GM21576 (cell line): Measurements from ENCODE around the gene TBL2.
A peak's percentile ranks its signal among the peaks of the same experiment; 100 is the strongest.
"Not testable (repeated sequence)": the region's sequence is repeated elsewhere in the genome, so short reads cannot be mapped to it uniquely, and the experiment has no call there.

Source experiments
- ATAC-seq: cut with Tn5 transposase; IDR thresholded peaks from one replicate; pipeline ENCODE4 v1.9.1; 2021; ENCODE audit warnings: mild to moderate bottlenecking, moderate library complexity; ENCODE audit not compliant: unreplicated experiment

The TBL2 gene, protein sequence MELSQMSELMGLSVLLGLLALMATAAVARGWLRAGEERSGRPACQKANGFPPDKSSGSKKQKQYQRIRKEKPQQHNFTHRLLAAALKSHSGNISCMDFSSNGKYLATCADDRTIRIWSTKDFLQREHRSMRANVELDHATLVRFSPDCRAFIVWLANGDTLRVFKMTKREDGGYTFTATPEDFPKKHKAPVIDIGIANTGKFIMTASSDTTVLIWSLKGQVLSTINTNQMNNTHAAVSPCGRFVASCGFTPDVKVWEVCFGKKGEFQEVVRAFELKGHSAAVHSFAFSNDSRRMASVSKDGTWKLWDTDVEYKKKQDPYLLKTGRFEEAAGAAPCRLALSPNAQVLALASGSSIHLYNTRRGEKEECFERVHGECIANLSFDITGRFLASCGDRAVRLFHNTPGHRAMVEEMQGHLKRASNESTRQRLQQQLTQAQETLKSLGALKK

DNA sequence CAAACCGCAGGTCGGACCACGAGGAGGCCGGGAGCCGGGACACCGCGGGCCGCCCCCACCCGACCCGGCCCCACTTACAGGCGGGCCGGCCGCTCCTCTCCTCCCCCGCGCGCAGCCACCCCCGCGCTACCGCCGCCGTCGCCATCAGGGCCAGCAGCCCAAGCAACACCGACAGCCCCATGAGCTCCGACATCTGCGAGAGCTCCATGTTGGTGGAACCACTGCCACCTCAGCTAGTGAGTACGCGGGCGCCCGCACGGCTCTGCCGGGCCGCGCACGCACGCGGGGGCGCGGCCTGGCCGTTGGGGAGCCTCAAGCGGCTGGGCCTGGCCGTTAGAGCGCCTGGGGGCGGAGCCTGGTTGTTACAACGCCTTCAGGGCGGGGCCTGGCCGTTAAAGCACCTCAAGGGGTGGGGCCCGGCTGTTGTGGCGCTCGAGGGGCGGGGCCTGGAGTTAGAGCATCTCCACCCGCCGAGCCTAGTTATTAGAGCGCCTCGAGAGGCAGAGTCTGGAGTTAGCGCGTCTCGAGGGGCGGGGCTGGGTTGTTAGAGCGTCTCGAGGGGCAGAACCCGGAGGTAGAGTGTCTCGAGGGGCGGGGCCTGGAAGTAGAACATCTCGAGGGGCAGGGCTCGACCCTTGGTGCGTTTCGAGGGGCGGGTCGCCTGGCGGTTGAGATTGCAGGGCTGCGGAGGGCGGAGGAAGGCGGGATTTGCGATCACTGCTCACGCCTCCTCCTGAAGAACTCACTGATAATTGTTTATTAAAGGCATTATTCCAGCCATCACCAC, at the start of gene TBL2:
TSS of gene TBL2 (minus strand) at position 238 of the 787 bp plus-strand sequence. CDS start at position 208, 30 bp downstream.
- peak; percentile 84 for ATAC-seq

DNA sequence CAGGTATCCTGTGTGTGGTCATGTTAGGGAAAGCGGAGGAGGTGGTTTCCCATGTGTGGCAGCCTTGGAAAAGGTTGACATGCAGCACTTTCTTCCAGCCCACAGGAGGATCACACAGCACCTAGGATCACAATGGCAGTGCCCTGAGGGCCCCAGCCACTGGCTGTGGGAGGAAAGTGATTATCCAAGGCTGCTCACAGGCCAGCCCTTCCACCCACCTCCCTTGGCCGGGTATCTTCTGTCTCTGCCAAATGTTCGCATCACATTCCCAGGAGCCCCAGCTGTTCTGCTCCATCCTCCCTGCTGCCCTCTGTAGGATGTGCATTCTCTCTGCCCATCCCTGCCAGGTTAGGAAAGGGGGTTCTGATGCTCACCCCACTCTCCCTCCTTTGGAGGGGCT, 48.4 kb upstream of the TBL2 start:
- no peak for ATAC-seq

DNA sequence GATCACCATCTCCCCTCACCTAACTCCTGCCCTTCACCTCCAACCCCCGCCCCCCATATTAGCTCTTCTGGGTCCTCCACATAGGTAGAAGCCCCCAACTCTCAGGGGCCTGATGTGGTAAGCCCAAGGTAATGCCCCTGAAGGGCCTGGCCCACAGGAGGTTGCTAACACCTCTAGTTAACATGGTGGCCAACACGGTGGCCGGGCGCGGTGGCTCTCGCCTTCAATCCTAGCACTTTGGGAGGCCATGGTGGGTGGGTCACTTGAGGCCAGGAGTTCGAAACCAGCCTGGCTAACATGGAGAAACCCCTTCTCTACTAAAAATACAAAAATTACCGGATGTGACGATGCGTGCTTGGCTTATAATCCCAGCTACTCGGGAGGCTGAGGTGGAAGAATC, 46.9 kb upstream of the TBL2 start:
- ATAC-seq = no peak

DNA sequence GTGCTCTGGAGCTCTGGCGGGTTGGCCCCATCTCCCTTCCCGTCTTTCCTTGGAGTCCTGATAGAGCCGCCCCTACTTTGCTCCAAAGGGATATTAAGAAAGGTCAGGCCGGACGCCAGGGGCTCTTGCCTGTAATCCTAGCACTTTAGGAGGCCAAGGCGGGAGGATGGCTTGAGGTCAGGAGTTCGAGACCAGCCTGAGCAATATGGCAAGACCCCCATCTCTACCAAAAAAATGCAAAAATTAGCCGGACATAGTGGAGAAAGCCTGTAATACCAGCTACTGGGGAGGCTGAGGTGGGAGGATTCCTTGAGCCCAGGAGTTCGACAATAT, 46.3 kb upstream of the TBL2 start:
- ATAC-seq = no peak

DNA sequence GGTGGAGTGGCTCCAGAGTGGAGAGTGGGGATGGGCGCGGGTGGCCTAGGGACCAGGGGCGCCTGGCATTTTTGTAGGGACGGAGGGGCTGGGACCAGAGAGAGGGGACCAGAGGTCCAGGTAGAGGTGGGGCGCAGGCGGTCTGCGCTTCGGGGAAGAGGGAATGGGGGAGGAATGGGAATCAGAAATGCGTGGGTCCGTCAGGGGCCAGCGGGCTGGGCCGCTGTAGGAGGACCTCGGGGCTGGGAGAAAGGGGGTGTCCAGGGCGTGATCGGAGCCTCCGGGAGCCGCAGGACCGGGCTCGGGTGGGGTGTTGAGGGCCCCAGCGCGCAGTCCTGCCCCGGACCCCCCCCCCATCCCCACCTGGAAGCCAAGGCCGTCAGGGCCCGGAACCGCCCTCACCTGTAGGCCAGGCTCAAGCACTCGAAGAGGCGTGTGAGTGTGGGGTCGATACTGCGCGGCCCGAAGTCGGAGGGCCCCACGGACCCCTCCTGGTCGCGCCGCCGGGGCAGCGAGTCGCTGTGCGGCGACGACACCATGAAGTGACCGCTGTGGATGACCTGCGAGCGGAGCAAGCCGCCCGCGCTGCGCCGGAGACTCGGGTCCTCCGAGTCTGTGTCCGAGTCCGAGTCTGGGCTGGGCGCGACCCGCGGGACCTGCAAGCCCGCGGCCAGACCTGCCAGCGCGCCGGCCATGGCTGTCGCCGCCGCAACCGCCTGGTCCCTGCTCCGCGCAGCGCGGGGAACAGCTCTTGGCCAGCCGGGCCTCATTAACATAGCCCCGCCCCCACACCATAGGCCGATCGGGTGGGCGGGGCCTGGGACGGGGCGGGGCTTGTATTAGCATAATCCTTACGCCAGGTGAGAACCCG, 45.7 kb upstream of the TBL2 start, which contains the start of gene MLXIPL:
TSS of gene MLXIPL (minus strand) at position 725 of the 871 bp plus-strand sequence. CDS start at position 695, 30 bp downstream.
- ATAC-seq = no peak

DNA sequence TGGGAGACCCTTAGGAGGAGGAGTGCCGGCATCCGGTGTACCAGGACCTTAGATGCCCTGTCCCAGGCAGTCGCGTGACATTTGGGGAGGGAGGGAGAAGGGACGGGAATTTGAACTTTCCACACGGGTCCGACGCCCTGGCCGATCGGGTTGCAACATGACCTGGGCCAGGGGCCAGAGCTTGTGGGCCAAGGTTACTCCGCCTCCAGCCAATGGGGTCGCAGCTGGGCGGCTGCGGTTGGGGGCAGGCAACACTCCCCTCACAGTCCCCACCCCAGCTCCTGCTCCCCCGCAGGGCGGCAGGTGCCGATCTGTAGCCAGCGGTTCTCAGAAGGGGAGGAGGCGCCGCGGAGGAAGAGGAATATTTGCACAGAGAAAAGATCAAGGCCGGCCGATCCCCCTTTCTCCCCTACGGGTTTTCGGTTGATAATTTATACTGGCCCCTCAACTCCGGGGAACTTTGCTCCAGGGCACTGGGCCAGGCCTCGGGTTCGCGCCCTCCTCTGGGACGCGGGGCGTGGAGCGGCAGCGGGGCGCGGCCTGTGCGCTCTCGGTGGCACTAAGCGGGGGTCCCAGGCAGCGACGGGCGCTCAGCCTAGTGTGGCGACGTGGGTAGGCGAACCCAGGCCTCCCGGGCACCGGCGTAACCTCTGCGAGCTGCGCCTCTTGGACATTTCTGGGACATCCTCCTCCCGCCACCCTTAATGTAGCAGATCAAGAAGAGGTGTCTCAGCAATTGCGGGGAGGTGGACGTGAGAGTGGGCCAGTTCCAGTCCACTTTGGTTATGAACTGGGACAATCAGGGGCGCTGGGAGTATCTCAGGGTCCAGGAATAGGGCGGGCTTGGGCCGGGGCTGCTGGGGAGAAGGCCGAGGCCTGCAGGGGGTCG, 44.8 kb upstream of the TBL2 start:
- no peak for ATAC-seq

DNA sequence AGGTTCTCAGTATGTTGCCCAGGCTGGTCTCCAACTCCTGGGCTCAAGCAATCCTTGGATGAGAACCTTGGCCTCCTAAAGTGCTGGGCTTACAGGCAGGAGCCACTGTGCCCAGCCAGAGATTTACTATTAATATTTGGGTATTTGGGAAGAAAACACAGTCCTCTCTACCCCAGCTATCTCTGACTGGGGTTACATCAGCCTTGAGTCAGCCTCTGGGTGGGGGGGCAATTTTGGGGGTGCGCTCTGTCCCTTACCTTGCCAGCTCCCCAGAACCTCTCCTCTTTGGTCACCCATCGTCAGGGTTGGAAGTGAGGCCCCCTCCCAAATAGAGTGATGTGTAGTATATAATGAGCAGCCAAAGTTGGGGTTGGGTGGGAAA, 44.1 kb upstream of the TBL2 start:
- no peak for ATAC-seq

DNA sequence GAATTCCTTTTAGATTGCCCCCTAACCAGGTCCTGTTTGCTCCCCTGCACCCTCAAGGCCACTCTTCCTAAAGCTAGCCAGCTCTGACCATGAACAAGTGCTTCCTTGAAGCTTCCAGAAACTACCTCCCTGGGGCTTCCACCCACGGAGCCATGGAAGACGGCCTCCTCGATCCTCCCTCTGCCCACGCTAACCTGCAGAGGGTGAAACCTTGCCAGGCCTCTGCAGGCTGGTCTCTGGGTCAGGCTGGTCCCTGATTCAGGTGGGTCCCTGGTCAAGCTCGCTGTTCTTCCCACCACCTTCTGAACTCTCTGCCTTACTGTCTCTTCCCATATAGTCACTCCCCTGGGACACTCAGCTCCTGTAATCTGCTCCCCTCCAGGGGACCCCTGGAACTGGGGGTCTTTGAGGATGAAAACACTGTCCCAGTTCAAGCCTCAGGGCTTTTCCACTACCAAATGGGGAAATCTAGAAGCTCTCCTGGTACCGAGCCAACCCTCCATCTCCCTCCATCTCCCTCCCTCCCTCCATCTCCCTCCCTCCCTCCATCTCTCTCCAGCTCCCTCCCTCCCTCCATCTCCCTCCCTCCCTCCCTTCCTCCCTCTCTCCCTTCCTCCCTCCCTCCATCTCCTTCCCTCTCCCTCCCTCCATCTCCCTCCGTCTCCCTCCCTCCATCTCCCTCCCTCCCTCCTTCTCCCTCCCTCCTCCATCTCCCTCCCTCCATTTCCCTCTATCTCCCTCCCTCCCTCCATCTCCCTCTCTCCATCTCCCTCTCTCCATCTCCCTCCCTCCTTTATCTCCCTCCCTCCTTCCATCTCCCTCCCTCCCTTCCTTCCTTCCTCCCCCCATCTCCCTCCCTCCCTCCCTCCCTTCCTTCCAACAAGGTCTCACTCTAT, 43.0 kb upstream of the TBL2 start:
- no peak for ATAC-seq

DNA sequence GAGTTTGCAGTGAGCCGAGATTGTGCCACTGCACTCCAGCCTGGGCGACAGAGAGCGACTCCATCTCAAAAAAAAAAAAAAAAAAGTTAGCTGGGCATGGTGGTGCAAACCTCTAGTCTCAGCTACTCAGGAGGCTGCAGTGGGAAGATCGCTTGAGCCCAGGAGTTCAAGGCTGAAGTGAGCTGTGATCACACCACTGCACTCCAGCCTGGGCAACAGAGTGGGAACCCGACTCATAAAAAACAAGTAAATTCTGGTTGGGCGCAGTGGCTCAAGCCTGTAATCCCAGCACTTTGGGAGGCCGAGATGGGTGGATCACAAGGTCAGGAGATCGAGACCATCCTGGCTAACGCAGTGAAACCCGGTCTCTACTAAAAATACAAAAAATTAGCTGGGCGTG, 41.0 kb upstream of the TBL2 start:
- ATAC-seq = not testable (repeated sequence)

DNA sequence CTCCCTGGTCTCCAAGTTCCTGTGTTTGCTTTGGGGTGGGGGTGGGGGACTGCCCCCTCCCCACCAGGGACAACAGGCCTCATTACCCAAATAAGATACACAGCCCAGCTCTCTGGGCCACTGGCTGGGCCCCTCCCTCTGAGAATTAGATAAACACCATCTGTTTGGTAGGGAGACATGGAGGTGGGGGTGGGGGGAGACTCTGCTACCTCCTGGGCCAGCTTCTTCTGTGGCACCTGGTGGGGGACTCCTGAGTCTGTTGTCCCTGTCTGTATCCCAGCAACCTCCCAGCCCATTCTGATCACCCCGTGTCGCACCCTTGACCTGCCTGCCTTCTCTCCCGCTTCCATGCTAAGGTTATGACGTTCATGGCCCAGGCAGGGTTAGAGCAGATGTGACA, 40.2 kb upstream of the TBL2 start:
- no peak for ATAC-seq

DNA sequence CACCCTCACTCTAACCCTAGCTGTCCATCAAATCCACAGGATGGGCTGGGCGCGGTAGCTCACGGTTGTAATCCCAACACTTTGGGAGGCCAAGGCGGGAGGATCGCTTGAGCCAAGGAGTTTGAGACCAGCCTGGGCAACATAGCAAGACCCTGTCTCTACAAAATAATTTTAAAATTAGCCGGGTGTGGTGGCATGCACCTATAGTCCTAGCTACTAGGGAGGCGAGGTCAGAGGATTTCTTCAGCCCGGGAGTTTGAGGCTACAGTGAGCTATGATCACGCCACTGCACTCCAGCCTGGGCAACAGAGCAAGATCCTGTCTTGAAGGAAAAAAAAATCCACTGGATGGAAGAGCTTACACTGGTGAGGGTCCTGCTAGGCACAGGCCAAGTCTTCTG, 39.1 kb upstream of the TBL2 start:
- ATAC-seq = not testable (repeated sequence)

DNA sequence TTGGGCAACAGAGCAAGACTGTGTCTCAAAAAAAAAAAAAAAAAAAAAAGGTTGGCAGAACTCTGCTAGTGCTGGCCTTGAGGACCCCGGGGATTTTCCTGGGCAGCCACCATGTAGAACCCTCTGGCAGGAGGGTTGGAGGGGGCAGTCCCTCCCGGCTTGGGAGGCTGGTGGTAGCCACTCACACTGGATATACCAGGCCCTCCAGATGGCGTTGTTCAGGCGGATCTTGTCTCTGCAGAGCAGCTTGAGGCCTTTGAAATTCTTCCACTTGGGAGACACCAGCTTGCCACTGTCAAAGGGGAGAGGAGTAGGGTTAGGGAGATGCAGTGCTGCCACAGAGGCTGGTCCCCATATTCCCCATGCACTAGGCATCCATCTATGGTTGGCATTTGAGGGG, 37.5 kb upstream of the TBL2 start:
- ATAC-seq = no peak

DNA sequence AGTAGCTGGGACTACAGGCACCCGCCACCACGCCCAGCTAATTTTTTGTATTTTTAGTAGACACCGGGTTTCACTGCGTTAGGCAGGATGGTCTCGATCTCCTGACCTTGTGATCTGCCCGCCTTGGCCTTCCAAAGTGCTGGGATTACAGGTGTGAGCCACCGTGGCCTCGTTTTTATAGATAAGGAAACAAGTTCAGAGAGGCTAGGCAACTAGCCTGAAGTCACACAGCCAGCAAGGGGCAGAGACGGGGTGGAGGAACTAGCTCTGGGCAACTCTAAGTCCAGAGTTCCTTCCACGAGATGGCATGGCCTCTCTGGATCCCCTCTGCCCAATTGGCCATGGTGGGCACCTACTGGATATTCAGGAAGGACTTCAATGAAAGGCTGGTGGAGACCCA, 36.6 kb upstream of the TBL2 start:
- not testable (repeated sequence) for ATAC-seq

DNA sequence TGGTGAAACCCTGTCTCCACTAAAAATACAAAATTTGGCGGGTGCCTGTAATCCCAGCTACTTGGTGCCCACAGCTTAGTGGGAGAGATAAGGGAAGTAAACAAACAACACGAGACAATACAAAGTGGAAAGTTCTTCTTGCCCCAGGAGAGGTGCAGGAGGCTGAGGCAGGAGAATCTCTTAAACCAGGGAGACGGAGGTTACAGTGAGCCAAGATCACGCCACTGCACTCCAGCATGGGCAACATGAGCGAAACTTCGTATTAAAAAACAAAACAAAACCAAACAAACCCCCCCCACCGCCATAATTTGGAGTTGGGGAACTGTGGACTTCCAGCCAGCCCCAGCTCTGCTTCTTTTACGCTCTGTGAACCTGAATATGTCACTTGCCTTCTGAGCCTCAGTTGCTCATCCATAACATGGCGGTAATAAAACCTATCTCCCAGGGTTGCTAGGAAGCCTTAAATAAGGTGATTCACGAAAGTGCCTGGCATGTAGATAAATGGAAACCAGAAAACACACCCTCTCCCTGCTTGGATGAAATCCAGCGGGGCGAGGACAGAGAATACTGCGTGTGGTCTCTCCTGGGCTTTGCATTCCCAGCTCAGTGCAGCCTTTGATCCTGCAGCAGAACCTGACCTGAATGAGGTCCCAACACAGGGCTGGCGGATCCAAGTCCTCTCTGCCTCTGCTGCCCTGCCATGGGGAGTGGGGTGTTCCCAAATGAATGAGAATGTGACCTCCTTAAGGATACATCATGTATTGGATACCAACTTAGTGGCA, 35.8 kb upstream of the TBL2 start:
- no peak for ATAC-seq

DNA sequence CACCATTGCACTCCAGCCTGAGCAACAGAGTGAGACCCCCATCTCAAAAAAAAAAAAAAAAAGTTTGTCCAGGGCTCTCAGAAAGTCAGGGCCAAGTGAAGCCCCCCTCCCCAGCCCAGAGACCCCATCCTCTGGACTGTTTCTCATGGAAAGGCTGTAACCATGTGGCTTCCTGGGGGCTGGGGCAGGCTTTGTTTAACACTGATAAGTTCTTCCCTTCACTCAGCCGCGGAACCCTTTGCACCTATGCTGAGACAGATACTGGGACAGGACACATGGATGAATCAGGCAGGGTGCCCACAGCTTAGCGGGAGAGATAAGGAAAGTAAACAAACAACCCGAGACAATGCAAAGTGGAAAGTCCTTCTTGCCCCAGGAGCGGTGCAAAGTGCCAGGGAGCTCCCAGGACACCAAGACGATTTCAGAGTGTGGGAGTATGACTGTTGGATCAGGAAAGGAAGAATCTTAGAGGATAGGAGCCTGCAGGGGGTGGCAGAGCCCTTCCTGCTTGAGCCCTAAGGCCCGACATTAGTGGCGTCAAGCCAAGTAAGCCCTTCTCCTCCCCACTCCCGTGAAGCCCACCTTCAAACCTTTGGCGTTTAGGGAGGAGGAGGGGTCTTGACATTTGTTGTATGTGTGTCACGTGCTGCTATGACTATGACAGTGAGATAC, 34.4 kb upstream of the TBL2 start:
- no peak for ATAC-seq

DNA sequence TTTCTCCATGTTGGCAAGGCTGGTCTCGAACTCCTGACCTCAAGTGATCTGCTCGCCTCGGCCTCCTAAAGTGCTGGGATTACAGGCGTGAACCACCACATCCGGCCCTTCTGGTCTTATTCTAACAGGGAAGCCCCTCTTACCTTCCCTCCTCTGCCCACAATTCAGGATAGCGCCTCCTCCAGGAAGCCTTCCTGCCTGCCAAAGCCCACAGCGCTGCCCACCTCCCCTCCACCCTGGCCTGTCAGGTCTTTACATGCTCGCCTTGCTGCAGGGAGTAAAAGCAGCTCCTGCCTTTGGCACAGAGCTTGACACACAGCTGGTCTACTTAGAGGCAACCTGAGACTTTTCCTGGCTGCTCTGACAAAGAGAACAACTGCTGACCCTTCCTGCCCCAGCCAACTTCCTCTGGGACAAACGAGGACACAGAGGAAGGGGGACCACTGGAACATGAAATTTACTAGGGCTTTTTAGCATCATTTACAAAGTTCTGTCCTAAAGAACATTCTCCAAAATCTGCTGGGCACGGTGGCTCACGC, 32.7 kb upstream of the TBL2 start:
- no peak for ATAC-seq

DNA sequence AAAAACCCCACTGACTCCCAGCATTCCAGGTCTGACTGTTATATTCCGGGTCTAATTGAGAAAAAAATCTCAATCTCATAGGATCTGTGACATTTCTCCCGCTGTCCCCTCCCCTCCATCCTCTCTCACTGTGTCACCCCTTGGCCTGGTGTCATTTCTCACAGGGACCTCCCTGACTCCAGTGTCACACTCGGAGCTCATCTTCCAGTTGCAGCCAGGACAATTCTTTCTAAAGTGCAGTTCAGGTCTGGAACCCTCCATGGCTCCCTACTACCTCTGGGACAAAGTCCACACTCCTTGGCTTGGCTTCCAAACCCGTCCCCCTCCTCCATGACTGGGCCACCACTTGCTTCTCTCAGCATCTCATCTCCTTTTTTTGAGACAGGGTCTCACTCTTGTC, 31.7 kb upstream of the TBL2 start:
- no peak for ATAC-seq

DNA sequence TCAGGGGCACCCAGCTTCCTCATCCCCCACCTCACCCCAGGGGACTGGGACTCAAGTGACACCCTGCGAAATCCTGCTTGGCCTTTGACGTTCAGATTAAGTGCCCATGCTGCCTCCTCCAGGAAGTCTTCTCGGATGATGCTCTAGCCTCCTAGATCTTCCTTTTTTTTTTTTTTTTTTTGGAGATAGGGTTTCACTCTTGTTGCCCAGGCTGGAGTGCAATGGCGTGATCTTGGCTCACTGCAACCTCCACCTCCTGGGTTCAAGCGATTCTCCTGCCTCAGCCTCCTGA, 29.3 kb upstream of the TBL2 start:
- not testable (repeated sequence) for ATAC-seq
